ENCODE measurements around the gene CAMTA2. TPM values are rescaled to one million over a fixed set of nuclear protein-coding genes. Genes with fewer than 3 reads are reported as not detected.

Gene CAMTA2
- total and polyA plus RNA-seq, 9 of the 15 experiments (the other 6 are each of a cell fraction or from before 2014, with no cell fraction given) = 0.24 to 25.1 (median 6.3) TPM

- TF ChIP-seq ZNF695 (CRISPR knock-in tag; IDR thresholded peaks at IDR 0.05) (no peak), DPF2 (IDR thresholded peaks at IDR 0.05) (peak; percentile 68), NR1H2 (CRISPR knock-in tag; IDR thresholded peaks at IDR 0.05) (no peak; the same call in 1 of the 2 replicates), THRAP3 (IDR thresholded peaks at IDR 0.05; ENCODE audit: borderline replicate concordance) (no peak), MYC (IDR thresholded peaks at IDR 0.05; ENCODE audit: low read depth, low read length) (peak; percentile 24; the same call in 1 of the 2 replicates), MYC (CRISPR knock-in tag; IDR thresholded peaks at IDR 0.05; ENCODE audit: borderline replicate concordance, low read depth) (no peak), SMARCA4 (IDR thresholded peaks at IDR 0.05) (peak; percentile 60; the same call in 1 of the 2 replicates), GABPB1 (CRISPR knock-in tag; IDR thresholded peaks at IDR 0.05) (no peak), SIN3A (IDR thresholded peaks at IDR 0.05; ENCODE audit: borderline replicate concordance in 2 of 2, control insufficient read depth in 1 of 2, low read depth in 2 of 2, low read length in 2 of 2) (peak in 1 of 2 experiments; percentile 56; a peak in 2 of 4 replicates), CBX2 (IDR thresholded peaks at IDR 0.05; ENCODE audit: insufficient read depth, low read length, poor library complexity, severe bottlenecking) (no peak), TFAP4 (CRISPR knock-in tag; IDR thresholded peaks at IDR 0.05; ENCODE audit: borderline replicate concordance) (peak; percentile 19; the same call in 1 of the 2 replicates), TCF7L2 (IDR thresholded peaks at IDR 0.05; ENCODE audit: low read depth, low read length) (no peak), C11orf30 (IDR thresholded peaks at IDR 0.05; ENCODE audit: low read depth) (peak; percentile 39), NFATC3 (IDR thresholded peaks at IDR 0.05) (no peak), ZNF592 (IDR thresholded peaks at IDR 0.05) (no peak)
Observed at GRCh38 chr17:4945176-4945943, 42.1 kb downstream of the CAMTA2 start (continued).
